Vagina (tissue), 2 donors: Measurements from ENCODE around the gene SPEM2.

Experiments
- CTCF ChIP-seq, 3 experiments: fragments of 450-650 bp in 2 of 3; fragments of 200-600 bp in 1 of 3; sonication (generic) in 1 of 3; IDR thresholded peaks; one replicate each; pipeline ENCODE4 v1.5.1; 2017 to 2019; ENCODE audit warnings: antibody characterized with exemption in 3 of 3, mild to moderate bottlenecking in 2 of 3, moderate library complexity in 2 of 3
- POLR2A ChIP-seq, 2 donors: fragments of 450-650 bp; IDR thresholded peaks; one replicate each; pipeline ENCODE4 v1.6.1; 2017; ENCODE audit warnings: antibody characterized with exemption in 2 of 2, mild to moderate bottlenecking in 2 of 2, moderate library complexity in 2 of 2
- POLR2AphosphoS5 ChIP-seq, 2 donors: sonication (generic); formaldehyde crosslinking; IDR thresholded peaks; one replicate each; pipeline ENCODE4 v1.9.0; 2017; ENCODE audit warnings: antibody characterized with exemption in 2 of 2, mild to moderate bottlenecking in 2 of 2, low read depth in 1 of 2; ENCODE audit not compliant: insufficient read depth in 1 of 2

- TF ChIP-seq CTCF (IDR thresholded peaks at IDR 0.05): no peak
- TF ChIP-seq POLR2AphosphoS5 (IDR thresholded peaks at IDR 0.05; ENCODE audit: insufficient read depth in 1 of 2, low read depth in 1 of 2): no peak
- no peak for TF ChIP-seq POLR2A (IDR thresholded peaks at IDR 0.05)
Measured at GRCh38 chr17:7440834-7441195, 15.4 kb downstream of the SPEM2 start.
